GM20000 (cell line): ENCODE results near the gene ACOT13.
"Not testable (repeated sequence)": the region's sequence is repeated elsewhere in the genome, so short reads cannot be mapped to it uniquely, and the experiment has no call there.

ENCODE experiments used
- DNase-seq: peaks from one replicate; pipeline ENCODE4 v3.0.0; 2012; ENCODE audit warnings: low spot score
- TF ChIP-seq, protein P1 (sequence below): IDR thresholded peaks from 2 replicates; pipeline ENCODE4 v1.5.1; 2012; ENCODE audit warnings: mild to moderate bottlenecking, control low read depth; ENCODE audit errors: extremely low read depth, missing control alignments

The ACOT13 gene

DNA sequence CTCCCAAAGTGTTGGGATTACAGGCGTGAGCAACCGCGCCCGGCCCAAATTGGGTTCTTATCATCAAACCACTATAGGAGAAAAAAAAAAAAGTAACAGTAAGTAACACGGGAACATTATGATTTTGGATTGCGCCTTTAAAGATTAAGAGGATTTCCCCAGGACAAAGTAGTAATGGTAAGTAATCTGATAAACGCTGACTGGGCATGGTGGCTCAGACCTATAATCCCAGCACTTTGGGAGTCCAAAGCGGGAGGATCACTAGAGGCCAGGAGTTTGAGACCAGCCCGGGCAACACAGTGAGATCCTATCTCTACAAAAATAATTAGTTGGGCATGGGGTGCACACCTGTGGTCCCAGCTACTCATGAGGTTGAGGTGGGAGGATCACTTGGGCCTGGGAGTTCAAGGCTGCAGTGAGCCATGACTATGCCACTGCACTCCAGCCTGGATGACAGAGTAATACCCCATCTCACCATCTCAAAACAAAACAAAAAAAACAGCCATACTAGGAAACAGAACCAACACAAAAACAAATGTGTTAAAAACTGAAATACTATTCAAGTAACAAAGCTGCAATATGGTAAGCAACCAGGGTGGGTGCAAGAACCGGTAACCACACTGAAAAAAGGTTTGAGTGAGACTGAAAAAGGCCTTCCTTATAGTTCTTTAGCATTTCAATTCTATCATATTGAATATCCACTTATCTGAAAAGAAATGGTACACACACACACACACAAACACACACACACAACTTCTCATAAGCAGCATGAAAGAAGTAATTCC, 43.8 kb downstream of the ACOT13 start:
- TF ChIP-seq, protein P1, sequence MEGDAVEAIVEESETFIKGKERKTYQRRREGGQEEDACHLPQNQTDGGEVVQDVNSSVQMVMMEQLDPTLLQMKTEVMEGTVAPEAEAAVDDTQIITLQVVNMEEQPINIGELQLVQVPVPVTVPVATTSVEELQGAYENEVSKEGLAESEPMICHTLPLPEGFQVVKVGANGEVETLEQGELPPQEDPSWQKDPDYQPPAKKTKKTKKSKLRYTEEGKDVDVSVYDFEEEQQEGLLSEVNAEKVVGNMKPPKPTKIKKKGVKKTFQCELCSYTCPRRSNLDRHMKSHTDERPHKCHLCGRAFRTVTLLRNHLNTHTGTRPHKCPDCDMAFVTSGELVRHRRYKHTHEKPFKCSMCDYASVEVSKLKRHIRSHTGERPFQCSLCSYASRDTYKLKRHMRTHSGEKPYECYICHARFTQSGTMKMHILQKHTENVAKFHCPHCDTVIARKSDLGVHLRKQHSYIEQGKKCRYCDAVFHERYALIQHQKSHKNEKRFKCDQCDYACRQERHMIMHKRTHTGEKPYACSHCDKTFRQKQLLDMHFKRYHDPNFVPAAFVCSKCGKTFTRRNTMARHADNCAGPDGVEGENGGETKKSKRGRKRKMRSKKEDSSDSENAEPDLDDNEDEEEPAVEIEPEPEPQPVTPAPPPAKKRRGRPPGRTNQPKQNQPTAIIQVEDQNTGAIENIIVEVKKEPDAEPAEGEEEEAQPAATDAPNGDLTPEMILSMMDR, result no peak
- DNase-seq, result no peak

DNA sequence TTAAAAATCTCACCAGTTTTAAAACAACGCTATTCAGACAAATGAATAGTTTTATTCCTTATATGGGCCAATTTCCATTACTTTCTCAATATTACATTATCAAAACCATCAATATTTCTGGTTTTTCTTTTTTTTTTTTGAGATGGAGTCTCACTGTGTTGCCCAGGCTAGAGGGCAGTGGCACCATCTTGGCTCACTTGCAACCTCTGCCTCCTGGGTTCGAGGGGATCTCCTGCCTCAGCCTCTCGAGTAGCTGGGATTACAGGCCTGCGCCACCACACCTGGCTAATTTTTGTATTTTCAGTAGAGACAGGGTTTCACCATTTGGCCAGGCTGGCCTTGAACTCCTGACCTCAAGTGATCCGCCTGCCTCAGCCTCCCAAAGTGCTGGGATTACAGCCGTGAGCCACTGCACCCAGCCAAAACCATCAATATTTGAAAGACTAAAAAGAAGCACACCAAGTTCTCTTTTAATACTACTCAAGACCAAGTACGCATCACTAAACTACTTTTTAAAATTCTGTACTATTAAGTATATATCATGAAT, 49.8 kb downstream of the ACOT13 start:
- not testable (repeated sequence) for DNase-seq

DNA sequence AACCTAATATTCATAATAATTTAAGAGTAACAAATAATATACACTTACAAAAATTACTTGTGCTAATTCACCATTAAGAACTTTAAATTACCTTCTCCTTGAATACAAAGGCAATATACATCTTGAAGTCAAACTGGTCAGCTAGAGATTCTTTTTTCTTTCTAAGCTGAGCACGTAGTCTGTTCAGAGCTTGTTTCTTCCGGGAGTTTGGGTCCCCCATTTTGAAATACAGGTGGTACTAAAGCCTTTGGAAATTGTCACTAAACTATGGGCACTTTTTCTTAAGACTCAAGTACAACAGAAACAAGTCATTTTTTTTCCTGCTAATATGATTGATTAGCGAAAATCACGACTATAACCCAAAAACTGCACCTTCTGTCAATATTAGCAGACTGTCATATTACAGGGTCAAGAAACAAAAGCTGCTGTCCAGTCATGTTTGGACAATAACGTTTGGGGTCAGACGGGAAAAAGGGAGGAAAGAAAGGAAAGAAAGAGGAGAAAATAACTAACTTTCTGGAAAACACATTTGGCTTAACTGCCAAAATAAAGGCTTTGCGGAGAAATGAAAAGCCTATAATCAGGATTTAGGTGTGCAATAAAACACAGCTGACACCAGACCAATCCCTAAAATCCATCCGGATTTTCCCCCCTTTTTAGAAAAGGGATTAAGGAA, 51.7 kb downstream of the ACOT13 start:
- TF ChIP-seq, protein P1, result no peak

DNA sequence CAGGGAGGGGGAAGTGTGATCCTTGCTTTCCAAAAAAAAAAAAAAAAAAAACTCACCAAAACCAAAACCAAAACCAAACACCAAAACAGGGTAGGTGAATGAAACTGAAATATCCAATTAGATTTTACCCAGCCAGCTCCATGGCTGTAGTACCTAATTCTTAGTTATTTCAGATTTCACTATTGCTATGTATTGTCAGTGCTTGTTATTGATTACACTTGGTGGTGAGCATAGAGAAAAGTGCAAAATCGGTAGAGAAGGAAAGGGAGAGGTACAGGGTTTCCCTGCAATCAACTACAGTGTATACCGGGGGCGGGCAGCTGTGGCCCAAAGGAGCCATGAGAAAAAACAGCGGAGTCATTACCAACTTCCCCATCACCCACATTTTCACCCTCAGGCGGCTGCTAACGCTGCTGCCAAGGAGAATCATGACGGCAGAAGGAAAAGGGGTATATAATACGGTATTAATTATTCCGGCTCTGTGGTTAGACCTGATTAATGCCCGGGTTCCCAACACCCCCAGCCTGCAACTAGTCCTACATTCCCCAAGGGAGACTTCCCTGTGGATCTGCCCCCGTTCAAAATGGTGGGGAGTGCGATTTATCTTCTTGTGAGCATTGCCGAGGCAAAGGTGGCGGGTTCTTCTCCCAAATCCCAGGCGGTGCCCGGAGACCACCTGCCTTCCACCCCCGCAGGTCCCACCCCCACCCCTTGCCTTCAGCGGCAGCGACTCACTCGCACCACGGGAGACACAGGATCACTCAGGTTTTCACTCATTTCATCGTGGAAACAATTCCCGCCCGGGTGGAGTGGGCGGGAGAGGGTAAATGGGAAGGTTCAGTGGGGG, 52.5 kb downstream of the ACOT13 start, which contains the start of gene C6orf62:
C6orf62 (minus strand) TSS at position 30 of the 847 bp plus-strand sequence. CDS start 486 bp downstream, outside the sequence.
- TF ChIP-seq, protein P1, result no peak

More for the DNA sequence above, 51.7 kb downstream of the ACOT13 start:
- no peak for DNase-seq

DNA sequence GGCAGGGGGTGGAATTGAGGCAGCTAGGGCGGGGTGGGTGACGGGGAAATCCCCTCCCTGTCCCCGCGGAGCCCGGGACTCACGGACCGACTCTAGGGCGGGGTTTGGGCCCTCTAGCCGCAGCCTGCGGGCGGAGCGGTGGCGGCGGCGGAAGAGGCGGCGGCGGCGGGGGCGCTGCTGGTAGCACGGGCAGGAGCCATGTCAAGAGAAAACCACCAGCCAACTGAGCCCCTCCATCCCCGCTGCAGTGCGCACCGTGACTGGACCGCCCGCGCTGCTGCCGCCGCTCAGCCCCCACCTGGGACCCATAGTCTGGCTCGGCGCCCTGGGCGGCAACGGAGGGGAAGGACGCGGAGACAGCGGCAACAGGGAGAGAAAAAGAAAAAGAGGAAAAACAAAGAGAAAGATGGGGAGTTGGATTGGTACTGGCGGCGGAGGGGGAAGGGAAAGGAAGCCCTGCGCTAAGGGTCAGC, 53.3 kb downstream of the ACOT13 start:
- peak; percentile 61 for DNase-seq

More for the DNA sequence above, 52.5 kb downstream of the ACOT13 start, which contains the start of gene C6orf62:
- DNase-seq, result peak; percentile 49

DNA sequence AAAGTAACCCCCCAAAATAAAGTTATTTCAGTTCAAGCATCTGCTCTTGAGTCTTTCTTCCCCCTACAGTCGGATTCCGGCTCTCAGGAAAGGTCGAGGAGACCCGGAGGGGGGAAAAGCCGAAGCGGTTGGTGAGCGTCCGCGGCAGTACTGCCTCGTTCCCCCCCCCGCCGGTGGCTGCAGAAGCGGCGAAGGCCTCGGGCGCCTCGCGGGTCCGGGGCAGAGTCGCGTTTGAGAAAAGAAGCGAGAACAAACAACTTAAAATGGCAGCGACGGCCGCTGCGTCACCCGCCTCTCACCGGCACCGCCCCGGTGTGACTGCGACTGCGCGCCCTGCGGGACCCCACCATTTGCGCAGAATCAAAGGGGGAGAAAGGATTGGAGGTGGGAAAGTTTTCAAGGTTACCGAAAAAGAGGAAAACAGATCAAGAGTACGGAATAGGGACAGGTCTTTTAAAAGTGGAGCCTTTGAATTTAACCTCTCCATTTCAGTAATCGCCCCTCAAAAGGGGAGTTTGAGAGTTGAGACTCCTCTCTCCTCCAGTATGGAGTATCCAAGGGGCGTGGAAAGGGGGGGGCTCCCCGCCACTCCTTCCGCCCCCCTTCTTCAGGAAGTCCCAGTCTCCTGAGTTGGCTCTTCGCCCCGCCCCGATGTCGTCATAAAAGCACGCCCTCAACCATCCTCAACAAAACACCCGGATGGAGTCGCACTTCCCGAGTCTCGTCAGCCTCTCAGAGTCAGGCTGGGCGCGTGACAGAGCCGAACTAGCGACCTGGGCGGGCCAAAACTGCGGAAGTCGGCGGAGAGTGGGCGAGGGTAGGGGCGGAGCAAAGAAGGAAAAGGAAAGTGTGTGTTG, 54.0 kb downstream of the ACOT13 start:
- TF ChIP-seq, protein P1, result no peak
- DNase-seq, result peak; percentile 96

More for the DNA sequence above, 53.3 kb downstream of the ACOT13 start:
- TF ChIP-seq, protein P1, result no peak
